HuH-7.5 (cell line): ENCODE measurements around the gene NFAM1.

Source experiments
- DNase-seq: peaks from one replicate; pipeline ENCODE4 v3.0.0; 2011; ENCODE audit warnings: low spot score

Gene NFAM1

DNA sequence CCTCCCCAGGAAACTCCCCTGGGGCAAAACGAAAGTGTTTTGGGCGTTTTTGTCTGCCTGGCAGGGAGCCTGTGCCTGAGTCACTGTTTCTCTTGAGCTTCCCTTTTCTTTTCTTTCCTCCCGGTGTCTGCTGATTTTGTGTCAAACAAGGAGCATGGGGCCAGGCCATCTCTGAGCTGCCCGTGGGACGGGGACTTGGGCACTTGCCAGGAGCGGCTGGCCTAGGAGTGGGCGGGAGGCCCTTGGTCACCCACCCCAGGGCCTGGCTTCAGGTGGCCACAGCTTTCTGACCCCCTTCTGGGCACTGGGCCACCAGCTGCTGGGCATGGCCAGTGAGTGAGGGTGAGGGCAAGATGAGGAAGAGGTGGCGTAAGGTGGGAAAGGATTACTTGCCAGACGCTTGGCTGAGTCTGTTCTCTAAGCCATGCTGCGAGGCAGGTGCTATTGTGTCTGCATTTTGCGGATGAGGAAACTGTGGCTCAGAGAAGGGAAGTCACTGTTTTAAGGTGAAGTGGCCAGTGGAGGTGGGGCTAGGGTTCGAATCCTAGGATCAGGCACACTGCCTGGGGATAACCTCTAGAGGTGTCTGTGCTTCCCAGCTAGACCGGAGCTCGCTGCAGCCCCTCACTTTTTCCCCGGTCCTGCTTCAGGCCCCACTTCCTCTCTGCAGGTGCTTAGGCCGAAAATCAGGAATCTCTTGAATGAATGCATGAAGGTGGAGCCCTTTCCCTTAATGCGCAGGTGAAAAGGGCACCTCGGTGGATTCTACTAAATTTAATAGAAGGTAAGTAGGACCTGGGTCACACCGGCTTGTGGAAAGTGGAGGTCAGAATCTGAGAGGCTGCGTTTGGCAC, 7.8 kb upstream of the NFAM1 start:
- DNase-seq: no peak

- no peak for DNase-seq
Measured at GRCh38 chr22:42439021-42439567, 6.9 kb upstream of the NFAM1 start.

DNA sequence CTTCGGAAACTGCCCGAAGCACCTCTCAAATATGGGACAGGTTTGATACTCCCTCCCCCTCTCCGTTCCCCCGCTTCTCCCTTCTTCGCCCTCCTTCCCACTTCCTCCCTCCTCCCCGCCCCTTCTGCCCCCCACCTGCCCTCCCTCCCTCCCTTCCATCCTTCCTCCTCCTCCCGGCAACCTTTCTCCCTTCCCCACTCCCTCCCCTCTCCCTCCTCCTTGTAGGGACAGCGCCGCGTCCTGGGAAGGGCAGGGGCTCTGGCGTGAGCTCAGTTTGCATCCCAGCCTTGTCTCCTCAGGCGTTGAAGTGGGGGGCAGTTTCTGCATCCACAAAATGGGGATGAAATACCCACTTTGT, 6.1 kb upstream of the NFAM1 start:
- DNase-seq: no peak

- DNase-seq: peak; percentile 74
Measured at GRCh38 chr22:42437488-42438292, 5.5 kb upstream of the NFAM1 start.

- no peak for DNase-seq
Measured at GRCh38 chr22:42436404-42436803, 4.2 kb upstream of the NFAM1 start.

DNA sequence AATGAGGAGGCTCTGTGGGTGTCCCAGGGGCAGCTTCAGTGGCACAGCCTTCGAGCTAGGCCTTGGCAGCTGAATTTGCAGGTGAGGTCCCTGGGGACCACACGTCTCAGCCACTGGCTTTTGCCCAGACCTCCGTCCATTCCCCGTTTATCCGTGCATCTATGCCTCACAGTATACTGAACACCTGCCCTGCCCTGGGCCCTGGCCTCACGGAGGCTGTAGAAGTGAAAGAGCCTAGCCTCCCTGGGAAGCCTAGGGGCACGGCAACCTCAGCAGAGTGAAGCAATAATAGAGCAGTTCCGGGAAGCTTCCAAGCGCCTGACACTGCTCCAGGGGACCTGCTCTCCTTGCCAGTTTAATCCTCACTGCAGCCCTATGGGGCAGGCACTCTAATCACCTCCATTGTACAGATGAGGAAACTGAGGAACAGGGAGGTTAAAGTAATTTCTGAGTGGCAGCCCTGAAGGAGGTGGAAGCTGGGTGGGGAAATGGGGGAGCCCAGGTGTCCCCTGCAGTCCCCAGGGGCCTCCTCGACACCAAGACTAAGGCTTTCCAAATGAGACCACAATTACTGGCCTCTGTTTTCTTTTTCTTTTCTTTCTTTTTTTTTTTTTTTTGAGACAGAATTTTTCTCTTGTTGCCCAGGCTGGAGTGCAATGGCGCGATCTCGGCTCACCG, 2.7 kb upstream of the NFAM1 start:
- DNase-seq: no peak

- no peak for DNase-seq
Measured at GRCh38 chr22:42433754-42434682, 1.8 kb upstream of the NFAM1 start.

GRCh38 chr22:42432818-42433217, 615 bp upstream of the NFAM1 start:
- DNase-seq: no peak

GRCh38 chr22:42431401-42432019, 693 bp downstream of the NFAM1 start:
- DNase-seq: no peak

DNA sequence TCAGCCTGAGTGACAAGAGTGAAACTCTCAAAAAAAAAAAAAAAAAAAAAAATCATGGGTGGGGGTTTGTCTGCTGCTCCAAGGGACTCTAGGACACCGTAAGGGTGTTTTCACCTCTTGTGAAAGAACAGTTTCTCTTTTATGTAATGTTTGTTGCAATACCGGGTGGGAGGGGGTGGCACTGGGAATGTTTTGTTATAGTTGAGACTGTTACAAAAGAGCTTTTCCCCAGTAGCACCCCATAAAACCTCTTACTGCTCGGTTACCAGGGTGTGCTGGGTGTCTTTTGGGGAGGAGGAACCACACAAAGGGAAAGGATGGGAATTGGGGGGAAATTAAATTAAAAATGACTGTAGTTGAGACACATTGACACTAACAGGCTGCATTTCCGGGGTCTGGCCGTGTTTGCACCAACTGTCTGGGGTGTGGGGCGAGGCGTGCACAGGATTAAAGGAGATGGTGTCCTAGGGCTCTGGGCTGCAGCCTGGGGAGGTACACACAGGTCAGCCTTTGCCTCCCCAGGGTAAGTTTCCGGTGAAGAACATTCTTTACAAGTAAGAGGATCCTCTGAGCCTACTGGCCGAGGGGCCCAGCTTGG, 1.6 kb downstream of the NFAM1 start:
- no peak for DNase-seq

GRCh38 chr22:42428760-42429159, 3.4 kb downstream of the NFAM1 start:
- no peak for DNase-seq

DNA sequence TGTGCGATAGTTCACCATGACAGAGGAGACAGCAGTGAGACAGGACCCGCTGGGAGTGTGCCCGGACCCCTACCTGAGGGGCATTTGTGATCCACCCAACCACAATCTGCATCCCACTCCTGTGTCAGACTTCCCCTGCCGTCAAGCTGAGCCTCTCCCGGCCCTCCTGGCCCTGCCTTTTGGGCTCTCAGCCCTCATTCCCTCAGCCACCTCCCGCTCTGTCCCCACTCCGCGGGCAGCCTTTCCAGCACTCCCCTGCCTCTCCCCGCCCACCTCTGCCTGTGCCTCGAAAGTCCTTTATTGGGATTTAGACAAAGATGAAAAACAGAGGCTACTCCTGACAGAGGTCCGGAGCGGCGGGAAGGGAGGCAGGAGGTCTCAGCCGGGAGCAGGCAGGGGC, 4.2 kb downstream of the NFAM1 start:
- no peak for DNase-seq

GRCh38 chr22:42427167-42427566, 5.0 kb downstream of the NFAM1 start:
- no peak for DNase-seq

- DNase-seq: no peak
Measured at GRCh38 chr22:42425989-42426355, 6.2 kb downstream of the NFAM1 start.

DNA sequence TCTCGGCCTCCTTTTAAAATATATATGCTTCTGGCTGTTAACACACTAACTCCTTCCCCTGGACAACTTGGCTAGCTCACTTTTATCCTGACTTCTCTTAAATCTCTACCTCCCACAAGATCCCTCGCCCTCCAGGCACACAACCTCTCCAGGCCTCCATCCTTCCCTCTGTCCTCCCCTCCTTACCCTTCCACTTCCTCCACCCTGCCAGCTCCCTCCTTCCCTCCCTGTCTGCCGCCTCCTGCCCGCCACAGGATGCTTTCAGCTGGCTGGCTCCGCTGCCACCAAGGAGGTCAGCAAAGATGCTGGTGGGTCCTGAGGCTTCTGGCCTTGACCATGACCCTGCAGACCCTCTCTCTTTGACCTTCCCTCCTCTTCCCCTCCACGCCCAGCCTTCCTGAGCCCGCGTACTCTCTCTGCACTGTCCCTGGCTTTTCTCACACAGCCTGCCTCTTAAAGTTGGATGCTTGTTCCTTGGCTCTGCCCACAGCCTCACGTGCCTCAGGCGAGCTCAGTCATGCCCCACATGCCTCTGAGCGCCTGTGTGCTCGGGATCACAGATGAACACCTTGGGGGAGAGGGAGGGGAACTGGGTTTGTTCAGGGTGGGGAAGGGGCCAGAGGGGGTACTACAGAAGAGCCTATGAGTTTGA, 6.7 kb downstream of the NFAM1 start:
- no peak for DNase-seq

DNA sequence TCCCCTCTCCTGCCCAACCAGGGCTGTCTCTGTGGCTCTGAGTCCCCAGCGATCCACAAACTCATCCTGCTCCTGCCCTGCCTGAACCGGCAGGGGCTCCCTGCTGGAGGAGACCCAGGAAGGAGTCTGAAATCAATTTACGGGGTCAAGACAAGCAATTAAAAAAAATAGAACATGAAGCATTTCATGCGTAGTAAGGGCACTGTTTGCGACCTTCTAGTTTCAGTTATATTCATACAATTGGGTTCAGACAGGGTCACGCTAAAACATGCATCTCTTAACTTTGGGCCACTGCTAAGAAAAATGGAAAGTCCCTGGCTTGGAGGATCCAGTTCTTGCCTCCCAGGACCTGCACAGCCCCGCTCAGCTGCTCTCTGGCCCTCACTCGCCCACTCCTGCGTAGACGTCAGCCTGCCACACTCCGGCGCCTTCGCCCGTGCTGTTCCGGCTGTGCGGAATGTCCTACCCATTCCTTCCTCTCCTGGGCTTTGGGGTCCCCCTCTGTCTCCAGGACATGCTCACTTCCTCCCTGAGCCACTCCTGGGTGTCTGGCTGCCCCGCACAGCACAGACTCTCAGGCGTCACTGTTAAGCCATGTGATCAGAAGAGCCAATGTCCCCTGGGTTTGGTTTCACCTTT, 12.8 kb downstream of the NFAM1 start:
- DNase-seq: no peak

GRCh38 chr22:42418811-42419242, 13.4 kb downstream of the NFAM1 start:
- no peak for DNase-seq

DNA sequence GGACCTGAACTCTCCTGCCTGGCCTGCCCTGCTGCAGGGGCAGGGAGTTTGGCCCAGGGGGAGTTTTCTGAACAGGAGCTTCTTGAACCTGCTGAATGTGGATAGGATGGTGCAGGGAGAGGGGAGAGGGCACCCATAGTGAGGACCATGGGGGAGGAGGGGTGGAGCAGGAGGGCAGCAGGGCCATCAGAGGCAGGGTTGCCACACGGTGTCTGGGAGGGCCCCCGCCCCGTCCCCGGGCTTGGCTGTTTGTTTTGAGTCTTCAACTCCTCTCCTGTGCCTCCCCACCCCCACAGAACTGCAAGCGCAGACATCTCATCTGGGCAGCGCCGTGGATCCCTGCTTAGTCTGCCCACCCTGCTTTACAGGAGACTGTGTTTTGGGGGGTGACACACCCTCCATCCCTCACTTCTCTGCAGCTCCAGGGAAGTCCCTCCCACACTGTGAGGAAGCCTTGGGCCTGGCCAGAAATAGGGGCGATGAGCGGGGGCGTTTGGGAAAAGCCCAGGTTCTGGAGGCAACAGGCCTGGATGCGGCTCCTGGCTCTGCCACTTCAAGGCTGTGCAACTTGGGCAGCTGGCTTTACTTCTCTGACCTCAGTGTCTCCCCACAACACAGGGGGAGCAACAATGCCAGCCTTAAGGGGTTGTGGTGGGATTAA, 14.4 kb downstream of the NFAM1 start:
- no peak for DNase-seq

GRCh38 chr22:42416671-42417230, 15.5 kb downstream of the NFAM1 start:
- DNase-seq: no peak
